ENCODE data around the gene TPP1. TPM values are rescaled to one million over a fixed set of nuclear protein-coding genes. Genes with fewer than 3 reads are reported as not detected.
A peak's percentile ranks its signal among the peaks of the same experiment; 100 is the strongest.

Gene TPP1
- total RNA-seq, 6 experiments from 2014 or later, result 62.5 to 159 (median 81.0) TPM

DNA sequence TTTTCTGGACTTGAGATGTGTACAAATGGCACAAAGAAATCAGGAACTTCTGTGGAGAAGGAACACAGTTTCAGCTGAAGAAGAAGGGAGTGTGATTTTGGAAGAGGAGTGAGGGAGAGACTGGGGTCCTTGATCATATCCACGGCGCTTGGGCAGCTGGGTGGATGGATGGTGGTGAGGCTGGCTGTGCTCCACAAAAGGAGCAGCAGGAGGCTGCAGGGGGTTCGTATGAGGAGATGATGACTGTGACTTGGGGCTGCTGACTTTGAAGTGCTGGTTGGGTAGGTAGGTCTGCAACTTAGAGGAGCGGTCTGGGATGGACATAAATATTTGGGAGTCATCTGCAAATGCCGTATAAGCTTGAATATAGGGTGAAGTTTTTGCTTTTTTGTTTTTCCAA, 37.7 kb upstream of the TPP1 start:
- H3K4me3 ChIP-seq, result no peak overlapping the region
- H3K4me1 ChIP-seq, result no peaks in the 10 kb centered on the region
- TF ChIP-seq POLR2A (IDR thresholded peaks at IDR 0.05), result no peak
- TF ChIP-seq, protein P1, sequence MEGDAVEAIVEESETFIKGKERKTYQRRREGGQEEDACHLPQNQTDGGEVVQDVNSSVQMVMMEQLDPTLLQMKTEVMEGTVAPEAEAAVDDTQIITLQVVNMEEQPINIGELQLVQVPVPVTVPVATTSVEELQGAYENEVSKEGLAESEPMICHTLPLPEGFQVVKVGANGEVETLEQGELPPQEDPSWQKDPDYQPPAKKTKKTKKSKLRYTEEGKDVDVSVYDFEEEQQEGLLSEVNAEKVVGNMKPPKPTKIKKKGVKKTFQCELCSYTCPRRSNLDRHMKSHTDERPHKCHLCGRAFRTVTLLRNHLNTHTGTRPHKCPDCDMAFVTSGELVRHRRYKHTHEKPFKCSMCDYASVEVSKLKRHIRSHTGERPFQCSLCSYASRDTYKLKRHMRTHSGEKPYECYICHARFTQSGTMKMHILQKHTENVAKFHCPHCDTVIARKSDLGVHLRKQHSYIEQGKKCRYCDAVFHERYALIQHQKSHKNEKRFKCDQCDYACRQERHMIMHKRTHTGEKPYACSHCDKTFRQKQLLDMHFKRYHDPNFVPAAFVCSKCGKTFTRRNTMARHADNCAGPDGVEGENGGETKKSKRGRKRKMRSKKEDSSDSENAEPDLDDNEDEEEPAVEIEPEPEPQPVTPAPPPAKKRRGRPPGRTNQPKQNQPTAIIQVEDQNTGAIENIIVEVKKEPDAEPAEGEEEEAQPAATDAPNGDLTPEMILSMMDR (IDR thresholded peaks at IDR 0.05), result no peak
- no peaks in the 10 kb centered on the region for H3K36me3 ChIP-seq
- H3K9me3 ChIP-seq, result no peaks in the 10 kb centered on the region
- ATAC-seq, result no peak
- no peak for DNase-seq
- H3K27me3 ChIP-seq, result no peaks in the 10 kb centered on the region
- WGBS (ENCODE audit: insufficient coverage, low coverage, low lambda C conversion rate, missing lambda C conversion rate), result 82% methylated on average over 5 of the region's 5 CpGs
- H3K27ac ChIP-seq, result no peak overlapping the region
- intact Hi-C loops (cut with DNase I), result no loop called here

DNA sequence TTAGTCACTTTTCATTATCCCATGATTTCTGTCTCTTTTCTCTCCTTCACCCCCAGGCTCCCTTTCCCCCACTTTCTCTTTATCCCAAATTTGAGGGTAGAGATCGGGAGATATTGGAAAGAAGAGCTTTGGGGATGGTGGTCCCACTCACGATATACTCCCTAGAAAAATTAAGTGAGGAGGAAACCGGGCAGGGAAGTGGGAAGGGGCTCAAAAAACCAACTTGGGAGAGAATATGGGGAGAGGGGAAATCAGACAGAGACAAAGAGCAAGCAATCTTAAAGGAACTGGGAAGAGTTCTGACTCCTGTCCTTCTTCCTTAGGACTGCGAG, 37.3 kb upstream of the TPP1 start:
- H3K9me3 ChIP-seq, result no peaks in the 10 kb centered on the region
- no peaks in the 10 kb centered on the region for H3K27me3 ChIP-seq
- no peak for DNase-seq
- TF ChIP-seq, protein P1 (IDR thresholded peaks at IDR 0.05), result no peak
- no peak for TF ChIP-seq POLR2A (IDR thresholded peaks at IDR 0.05)
- no peak overlapping the region for H3K4me3 ChIP-seq
- no peaks in the 10 kb centered on the region for H3K36me3 ChIP-seq
- no peak overlapping the region for H3K27ac ChIP-seq
- no peaks in the 10 kb centered on the region for H3K4me1 ChIP-seq
- ATAC-seq, result no peak
- 57% methylated on average over 4 of the region's 4 CpGs for WGBS (ENCODE audit: insufficient coverage, low coverage, low lambda C conversion rate, missing lambda C conversion rate)
- intact Hi-C loops (cut with DNase I), result no loop called here

- Histone ChIP-seq H3K9me3 (no peaks in the 10 kb centered on the region), H3K4me1 (no peaks in the 10 kb centered on the region), H3K27ac (peak within 1 kb of the TSS in 1 of 3 donors; percentile 43), H3K36me3 (no peaks in the 10 kb centered on the region), H3K27me3 (no peaks in the 10 kb centered on the region), H3K4me3 (peak within 1 kb of the TSS in 2 of 3 donors; percentile 16 to 31)
- DNase-seq (peak in 2 of 3 donors; percentile 52 to 56), ATAC-seq (peak; percentile 44 to 55 (median 50))
- no peak for TF ChIP-seq POLR2A (IDR thresholded peaks at IDR 0.05)
- TF ChIP-seq, protein P1 (IDR thresholded peaks at IDR 0.05), result no peak
- intact Hi-C loops (cut with DNase I), result no loop called here
- WGBS (ENCODE audit: insufficient coverage, low coverage, low lambda C conversion rate, missing lambda C conversion rate), result 22% methylated on average over 22 of the region's 56 CpGs
Observed at GRCh38 chr11:6655790-6656583, 36.8 kb upstream of the TPP1 start, which contains the start of gene DCHS1. Gene DCHS1, minus strand, starts transcription at chr11:6655809. Its CDS starts 14,196 bp downstream, at chr11:6641613.

GRCh38 chr11:6655020-6655789, 36.0 kb upstream of the TPP1 start:
- 25% methylated on average over 14 of the region's 84 CpGs for WGBS (ENCODE audit: insufficient coverage, low coverage, low lambda C conversion rate, missing lambda C conversion rate)
- ATAC-seq (peak; percentile 41 to 57 (median 54)), DNase-seq (no peak)
- peak overlapping the region in 2 of 3 donors; percentile 16 to 31 for H3K4me3 ChIP-seq
- H3K9me3 ChIP-seq, result no peaks in the 10 kb centered on the region
- H3K36me3 ChIP-seq, result no peaks in the 10 kb centered on the region
- H3K27ac ChIP-seq, result peak overlapping the region in 1 of 3 donors; percentile 43
- intact Hi-C loops (cut with DNase I), result no loop called here
- H3K4me1 ChIP-seq, result no peaks in the 10 kb centered on the region
- no peaks in the 10 kb centered on the region for H3K27me3 ChIP-seq
- TF ChIP-seq, protein P1 (IDR thresholded peaks at IDR 0.05), result no peak
- TF ChIP-seq POLR2A (IDR thresholded peaks at IDR 0.05), result no peak
